PFSK-1 (cell line): ENCODE measurements around the gene ARL11.

Experiments used
- FOXP2 ChIP-seq: optimal IDR thresholded peaks from 2 replicates; pipeline ENCODE3; 2011; ENCODE audit warnings: borderline replicate concordance, control low read depth, inconsistent platforms; ENCODE audit not compliant: insufficient read depth; ENCODE audit errors: extremely low read length, extremely low read depth
- POLR2AphosphoS5 ChIP-seq: IDR thresholded peaks from 2 replicates; pipeline ENCODE4 v1.6.1; 2012; ENCODE audit warnings: low read depth, mild to moderate bottlenecking, control low read depth, low read length, moderate library complexity
- SIN3A ChIP-seq: IDR thresholded peaks from 2 replicates; pipeline ENCODE4 v1.6.1; 2012; ENCODE audit warnings: mild to moderate bottlenecking, low read length, moderate library complexity, borderline replicate concordance; ENCODE audit not compliant: insufficient read depth
- TAF1 ChIP-seq: IDR thresholded peaks from 2 replicates; pipeline ENCODE4 v1.6.1; 2012; ENCODE audit warnings: low read length, control low read depth, borderline replicate concordance; ENCODE audit not compliant: insufficient read depth
- TF ChIP-seq, protein P1 (sequence below), 2 experiments: IDR thresholded peaks; 2 replicates each; pipeline versions ENCODE4 v1.6.1 to v1.8.0; 2011 to 2012; ENCODE audit warnings: low read depth in 2 of 2, low read length in 2 of 2, control low read depth in 1 of 2, inconsistent platforms in 1 of 2, mild to moderate bottlenecking in 1 of 2, moderate library complexity in 1 of 2; ENCODE audit not compliant: insufficient read depth in 1 of 2

The ARL11 gene

DNA sequence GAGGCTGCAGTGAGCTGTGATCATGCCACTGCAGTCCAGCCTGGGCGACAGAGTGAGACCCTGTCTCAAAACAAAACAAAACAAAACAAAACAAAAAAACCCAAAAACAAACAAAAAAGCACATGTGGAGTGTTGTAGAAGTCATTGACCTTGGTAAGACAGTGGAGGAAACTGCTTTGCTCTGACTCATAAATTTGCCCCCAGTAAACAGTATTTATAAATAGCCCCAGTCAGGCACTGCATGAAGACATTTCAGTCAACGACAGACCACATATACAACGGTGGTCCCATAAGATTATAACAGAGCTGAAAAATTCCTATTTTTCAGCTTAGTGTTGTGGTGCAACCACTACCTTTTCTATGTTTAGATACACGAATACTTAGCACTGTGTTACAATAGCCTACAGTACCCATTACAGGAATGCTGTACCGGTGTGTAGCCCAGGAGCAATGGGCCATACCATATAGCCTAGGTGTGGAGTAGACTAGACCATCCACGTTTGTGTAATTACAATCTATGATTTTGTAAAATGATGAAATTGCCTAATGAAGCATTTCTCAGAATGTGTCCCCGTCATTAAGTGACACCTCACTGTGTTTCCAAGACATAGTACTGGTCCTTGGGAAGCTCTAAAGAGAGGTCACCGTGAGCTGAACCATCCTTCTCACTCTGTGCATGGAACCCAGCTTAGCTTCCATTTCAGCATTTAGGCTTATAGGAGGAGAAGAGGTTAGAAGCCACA is 1.1 kb downstream of the ARL11 start:
- TF ChIP-seq POLR2AphosphoS5 (no peak), SIN3A (no peak), TAF1 (no peak), FOXP2 (no peak)
- TF ChIP-seq, protein P1, sequence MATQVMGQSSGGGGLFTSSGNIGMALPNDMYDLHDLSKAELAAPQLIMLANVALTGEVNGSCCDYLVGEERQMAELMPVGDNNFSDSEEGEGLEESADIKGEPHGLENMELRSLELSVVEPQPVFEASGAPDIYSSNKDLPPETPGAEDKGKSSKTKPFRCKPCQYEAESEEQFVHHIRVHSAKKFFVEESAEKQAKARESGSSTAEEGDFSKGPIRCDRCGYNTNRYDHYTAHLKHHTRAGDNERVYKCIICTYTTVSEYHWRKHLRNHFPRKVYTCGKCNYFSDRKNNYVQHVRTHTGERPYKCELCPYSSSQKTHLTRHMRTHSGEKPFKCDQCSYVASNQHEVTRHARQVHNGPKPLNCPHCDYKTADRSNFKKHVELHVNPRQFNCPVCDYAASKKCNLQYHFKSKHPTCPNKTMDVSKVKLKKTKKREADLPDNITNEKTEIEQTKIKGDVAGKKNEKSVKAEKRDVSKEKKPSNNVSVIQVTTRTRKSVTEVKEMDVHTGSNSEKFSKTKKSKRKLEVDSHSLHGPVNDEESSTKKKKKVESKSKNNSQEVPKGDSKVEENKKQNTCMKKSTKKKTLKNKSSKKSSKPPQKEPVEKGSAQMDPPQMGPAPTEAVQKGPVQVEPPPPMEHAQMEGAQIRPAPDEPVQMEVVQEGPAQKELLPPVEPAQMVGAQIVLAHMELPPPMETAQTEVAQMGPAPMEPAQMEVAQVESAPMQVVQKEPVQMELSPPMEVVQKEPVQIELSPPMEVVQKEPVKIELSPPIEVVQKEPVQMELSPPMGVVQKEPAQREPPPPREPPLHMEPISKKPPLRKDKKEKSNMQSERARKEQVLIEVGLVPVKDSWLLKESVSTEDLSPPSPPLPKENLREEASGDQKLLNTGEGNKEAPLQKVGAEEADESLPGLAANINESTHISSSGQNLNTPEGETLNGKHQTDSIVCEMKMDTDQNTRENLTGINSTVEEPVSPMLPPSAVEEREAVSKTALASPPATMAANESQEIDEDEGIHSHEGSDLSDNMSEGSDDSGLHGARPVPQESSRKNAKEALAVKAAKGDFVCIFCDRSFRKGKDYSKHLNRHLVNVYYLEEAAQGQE (IDR thresholded peaks at IDR 0.05; ENCODE audit: insufficient read depth in 1 of 2, low read depth in 2 of 2, low read length in 2 of 2), result no peak

DNA sequence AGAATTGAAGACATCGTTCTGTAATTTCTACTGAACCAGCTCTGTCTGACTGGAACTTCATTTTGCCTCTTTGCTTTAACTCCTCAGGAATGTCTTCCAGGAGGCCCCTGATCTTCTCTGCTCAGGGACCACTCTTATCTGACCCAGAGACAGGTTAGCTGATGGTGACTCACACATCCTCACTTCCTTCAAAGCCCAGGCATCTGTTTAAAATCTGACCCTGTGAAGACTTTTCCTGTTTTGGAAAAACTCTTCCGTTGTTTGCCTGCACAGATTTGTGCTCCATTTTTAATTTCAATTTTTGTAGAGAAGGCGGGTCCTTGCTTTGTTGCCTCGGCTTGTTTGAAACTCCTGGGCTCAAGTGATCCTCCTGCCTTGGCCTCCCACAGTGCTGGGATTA is 1.6 kb downstream of the ARL11 start:
- no peak for TF ChIP-seq POLR2AphosphoS5
- no peak for TF ChIP-seq SIN3A
- no peak for TF ChIP-seq TAF1
- no peak for TF ChIP-seq FOXP2
- TF ChIP-seq, protein P1 (IDR thresholded peaks at IDR 0.05; ENCODE audit: insufficient read depth in 1 of 2, low read depth in 2 of 2, low read length in 2 of 2), result no peak

DNA sequence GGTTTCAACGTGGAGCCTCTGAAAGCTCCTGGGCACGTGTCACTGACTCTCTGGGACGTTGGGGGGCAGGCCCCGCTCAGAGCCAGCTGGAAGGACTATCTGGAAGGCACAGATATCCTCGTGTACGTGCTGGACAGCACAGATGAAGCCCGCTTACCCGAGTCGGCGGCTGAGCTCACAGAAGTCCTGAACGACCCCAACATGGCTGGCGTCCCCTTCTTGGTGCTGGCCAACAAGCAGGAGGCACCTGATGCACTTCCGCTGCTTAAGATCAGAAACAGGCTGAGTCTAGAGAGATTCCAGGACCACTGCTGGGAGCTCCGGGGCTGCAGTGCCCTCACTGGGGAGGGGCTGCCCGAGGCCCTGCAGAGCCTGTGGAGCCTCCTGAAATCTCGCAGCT is 2.3 kb downstream of the ARL11 start:
- no peak for TF ChIP-seq SIN3A
- no peak for TF ChIP-seq POLR2AphosphoS5
- no peak for TF ChIP-seq TAF1
- no peak for TF ChIP-seq FOXP2
- TF ChIP-seq, protein P1 (IDR thresholded peaks at IDR 0.05; ENCODE audit: insufficient read depth in 1 of 2, low read depth in 2 of 2, low read length in 2 of 2), result no peak

DNA sequence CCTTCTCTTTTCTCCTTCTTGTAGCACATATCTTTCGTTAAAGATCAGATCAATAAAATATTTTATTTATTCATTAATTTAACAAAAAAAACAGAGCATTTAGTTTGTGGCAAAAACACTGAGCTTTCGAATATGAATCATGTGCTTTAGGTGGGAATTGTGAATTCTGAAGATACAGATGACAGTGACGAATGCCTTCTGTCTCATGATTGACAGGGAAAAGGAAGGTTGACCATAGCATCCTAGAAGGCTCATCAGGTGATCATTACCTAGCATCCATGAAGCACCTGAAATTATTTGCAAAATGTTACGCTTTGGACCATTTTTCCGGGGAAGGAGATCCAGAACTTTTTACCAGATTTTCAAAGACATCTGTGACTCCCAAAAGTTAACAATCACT is 3.8 kb downstream of the ARL11 start:
- TF ChIP-seq POLR2AphosphoS5 (no peak), FOXP2 (no peak), TAF1 (no peak), SIN3A (no peak)
- TF ChIP-seq, protein P1 (IDR thresholded peaks at IDR 0.05; ENCODE audit: insufficient read depth in 1 of 2, low read depth in 2 of 2, low read length in 2 of 2), result no peak
